Limb (tissue), 2 donors: ENCODE measurements around the gene PLD3.
"Not testable (repeated sequence)": the region's sequence is repeated elsewhere in the genome, so short reads cannot be mapped to it uniquely, and the experiment has no call there.

Experiments
- DNase-seq, 2 donors: peaks; one replicate each; pipeline ENCODE4 v3.0.0-alpha.2; 2016; ENCODE audit errors: extremely low spot score in 2 of 2

The PLD3 gene

DNA sequence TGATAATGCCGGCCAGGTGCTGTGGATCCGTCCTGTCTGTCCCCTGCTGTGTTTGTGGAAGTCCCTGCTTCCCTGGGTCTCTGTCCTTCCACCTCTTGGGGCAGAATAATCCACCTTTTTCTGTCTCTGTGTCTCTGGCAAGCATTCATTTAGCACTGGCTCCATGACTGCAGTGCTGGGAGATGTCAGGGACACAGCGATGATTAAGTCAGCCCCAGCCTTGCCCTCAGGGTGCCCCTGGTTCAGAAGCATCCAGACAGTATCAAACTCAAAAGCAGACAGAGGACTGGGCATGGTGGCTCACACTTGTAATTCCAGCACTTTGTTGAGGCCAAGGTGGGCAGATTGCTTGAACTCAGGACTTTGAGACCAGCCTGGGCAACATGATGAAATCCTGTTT is 40.0 kb downstream of the PLD3 start:
- no peak for DNase-seq

DNA sequence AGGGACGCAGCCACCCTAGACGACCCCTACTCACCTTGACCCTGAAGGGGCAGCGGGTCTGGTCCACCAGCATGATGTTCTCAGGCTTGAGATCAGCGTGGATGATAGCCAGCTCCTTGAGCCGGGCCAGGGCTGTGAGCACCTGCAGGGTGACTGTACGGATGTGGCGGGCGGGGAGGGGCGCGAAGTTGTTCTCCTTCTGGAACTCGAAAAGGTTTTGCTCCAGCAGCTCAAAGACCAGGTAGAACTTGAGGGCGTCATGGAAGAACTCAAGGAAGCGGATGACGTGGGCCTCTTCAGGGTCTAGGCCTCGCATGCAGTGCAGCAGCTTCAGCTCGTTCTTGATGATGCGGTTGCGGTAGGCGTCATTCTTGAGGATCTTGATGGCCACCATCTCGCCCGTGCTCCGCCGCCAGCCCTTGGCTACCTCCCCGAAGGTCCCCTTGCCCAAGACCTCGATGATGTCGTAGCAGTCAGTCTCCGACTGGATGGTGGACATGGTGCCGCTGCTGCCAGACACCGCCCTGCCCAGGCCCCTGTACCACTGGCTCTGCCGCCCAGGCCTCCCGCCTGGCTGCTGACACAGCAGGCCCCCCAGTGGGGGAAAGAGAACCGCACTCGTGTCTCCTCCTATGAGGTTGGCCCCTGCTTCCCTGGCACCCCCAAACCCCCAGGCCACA is 41.0 kb downstream of the PLD3 start:
- DNase-seq: no peak

DNA sequence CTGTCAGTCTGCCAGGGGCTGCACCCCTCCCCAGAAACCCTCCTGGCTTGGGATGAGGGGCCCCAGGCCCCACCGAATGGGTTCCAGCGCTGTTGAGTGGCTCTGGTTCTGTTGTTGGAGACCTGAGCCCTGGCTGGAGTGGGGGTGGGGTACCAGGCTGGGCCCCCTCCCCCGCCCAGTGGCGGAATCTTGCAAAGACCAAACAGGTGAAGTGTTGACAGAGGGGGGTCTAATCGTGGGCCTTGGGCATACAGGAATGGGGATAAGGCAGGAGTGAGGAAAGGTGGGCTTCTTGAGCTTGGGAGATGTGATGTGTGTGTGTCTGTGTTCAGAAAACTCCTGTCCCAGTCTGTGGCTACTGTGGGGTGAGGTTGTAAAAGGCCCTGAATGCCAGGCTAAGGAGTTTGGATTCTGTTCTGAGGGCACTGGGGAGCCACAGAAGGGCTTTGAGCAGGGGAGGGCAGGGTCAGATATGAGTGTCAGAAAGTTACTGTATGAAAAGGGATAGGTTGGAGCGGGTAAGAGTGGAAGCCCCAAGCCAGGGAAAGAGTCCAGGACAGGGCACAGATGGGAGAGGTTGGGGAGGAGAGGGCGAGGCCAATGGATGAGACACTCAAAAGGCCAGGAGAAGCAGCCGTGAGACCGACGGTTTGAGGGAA is 41.7 kb downstream of the PLD3 start, which contains the start of gene HIPK4:
HIPK4 (minus strand) TSS at position 98 of the 659 bp plus-strand sequence. CDS start 279 bp downstream, outside the sequence.
- no peak for DNase-seq

DNA sequence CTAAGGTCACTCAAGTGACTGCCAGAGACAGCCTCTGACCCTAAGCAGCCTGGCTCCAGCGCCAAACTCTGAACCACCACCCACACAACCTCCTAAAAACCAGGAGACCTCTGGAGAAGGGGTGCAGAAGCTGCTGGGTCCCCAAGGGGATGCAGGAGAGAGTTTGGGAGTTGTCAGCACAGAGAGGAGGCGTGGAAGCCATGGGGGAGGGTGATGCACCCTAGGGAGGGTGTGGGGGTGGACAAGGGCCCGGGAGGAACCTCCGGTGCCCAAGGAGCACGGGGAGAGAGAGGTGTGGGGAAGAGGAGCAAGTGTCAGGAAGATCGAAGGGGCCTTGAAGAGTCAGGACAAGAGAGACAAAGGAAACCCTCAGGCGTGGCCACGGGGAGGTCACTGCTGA is 43.6 kb downstream of the PLD3 start:
- no peak for DNase-seq

DNA sequence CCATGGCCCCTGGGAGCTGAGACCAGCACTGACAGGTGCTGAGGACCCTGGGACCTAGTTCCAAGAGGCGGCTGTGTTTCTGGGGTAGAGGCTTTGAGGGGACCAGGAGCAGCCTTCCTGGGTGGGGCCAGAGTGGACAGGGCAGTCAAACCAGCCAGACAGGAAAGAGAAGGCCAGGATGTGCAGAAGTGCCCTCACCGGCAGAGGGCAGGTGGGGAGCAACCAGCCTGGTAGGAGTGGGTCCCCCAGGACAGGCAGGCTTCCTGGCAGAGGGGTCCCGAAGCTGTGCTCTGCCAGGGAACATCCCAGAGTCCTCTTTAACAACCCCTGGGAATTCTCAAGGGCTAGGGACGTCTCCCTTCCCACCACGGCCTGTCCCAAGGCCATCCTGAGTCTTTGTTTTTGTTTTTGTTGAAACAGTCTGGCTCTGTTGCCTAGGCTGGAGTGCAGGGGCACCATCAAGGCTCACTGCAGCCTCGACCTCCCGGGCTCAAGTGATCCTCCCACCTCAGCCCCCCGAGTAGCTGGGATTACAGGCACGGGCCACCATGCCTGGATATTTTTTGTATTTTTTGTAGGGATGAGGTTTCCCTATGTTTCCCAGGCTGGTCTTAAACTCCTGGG is 44.5 kb downstream of the PLD3 start:
- DNase-seq: no peak

DNA sequence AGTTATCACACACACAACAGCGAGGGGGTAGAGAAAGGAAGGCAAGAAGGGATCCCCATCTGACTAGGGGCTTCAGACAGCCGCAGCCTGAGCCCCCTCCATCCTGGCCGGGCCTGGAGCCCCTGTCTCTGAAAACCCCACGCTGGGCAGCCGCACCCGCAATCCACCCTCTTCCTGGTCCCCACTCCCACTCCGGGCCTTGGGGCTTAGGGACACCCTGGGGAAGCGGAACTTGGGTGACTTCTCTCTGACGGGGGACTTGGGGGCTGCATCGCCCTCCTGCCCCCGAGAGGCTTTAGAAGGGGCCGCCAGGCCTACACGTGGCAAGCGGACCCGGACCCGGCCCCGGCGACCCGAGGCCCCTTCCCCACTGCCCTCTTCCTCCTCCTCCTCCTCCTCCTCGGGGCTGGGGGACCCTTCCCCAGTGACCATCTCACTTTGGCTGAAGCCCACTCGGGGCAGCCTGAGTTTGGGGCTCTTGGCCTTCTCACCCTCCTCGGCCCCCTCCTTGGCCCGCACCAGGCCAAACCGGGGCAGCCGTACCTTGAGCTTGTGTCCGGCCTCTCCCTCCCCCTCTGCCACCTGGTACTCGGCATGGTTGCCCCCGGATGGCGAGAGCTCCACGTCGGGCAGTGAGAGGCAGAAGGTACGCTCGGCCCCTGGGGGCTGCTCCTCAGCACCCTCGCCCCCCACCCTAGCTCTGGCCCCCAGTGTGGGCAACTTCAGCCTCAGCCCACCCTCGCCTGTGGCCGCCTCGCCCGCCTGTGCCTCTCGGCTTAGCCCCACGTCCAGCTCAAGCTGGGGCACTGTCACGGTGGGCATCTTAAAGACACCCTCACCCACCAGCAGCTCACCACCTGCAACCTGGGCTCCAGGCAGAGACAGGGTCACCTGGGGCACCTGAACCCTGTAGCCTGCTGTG is 45.7 kb downstream of the PLD3 start:
- DNase-seq: no peak

DNA sequence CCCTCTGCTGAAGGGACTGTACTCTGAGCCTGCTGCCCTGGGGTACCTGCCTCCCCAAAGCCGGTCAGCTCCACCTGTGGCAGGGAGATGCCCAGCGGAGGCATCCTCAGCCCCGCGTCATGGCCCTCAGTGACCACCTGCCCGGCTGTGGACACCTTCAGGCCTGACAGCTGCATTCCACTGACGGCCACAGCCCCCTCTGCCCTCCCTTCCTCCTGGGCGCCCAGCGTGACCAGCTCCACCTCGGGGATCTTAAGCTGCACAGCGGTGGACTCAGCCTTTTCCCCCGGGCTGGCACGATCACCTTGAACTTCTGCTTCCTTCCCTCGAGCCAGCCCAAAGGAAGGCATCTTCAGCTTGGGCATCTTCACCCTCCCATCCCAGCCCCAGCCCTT is 46.3 kb downstream of the PLD3 start:
- DNase-seq: no peak

DNA sequence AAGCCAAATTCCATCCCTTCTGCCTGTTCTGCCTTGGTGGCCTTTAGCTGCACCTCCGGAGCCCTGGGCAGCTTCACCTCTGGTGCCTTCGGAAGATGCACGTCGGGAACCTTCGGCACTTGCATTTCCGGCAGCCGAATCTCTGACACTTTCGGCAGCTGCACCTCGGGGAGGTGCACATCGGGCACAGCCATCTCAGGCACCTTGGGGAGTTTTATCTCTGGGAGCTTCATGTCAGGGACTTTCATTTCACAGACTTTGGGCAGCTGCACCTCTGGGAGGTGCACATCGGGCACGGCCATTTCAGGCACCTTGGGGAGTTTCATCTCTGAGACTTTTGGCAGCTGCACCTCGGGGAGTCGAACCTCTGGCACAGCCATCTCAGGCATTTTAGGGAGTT is 47.5 kb downstream of the PLD3 start:
- DNase-seq: no peak

DNA sequence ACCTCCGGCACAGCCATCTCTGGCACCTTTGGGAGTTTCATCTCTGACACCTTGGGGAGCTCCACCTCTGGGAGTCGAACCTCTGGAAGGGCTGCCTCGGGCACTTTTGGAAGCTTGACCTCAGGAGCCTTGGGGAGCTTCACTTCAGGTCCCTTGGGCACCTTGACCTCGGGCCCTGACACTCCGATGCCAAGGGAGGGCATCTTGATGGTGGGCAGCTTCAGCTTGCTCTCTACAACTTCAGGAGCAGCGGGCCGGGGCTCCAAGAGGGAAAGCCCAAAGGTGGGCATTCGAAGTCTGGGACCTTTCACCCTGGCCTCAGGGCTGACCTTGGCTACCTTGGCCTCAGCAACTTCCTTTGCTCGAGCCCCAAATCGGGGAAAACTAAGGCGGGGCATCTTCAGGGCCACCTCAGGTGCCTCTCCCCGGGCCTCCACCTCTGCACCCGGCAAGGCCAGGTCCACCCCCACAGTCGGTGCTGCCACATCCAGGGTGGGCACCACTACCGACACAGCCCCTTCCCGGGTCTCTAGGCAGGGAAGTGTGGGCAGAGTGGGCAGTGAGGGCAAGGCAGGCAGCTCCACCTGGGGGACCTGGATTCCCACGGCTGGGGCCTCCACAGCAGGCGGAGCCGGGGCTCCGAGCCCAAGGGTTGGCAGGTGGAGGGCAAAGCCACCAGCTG is 48.5 kb downstream of the PLD3 start:
- DNase-seq: no peak

DNA sequence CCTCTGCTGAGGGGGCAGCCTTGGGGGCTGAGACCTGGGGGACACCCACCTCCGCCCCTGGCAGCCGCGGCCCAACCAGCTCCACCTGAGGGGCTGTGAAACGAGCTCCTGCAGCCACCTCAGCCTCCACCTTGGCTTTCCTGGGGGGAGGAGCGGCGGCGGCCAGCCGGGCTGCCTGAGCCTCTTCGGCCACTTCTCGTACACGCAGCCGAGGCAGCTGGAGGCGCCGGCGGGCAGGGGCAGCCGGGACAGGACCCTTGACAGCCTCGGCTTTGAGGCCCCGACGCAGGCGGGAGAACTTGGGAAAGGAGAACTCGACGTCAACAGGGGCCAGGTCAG is 49.0 kb downstream of the PLD3 start:
- no peak for DNase-seq

DNA sequence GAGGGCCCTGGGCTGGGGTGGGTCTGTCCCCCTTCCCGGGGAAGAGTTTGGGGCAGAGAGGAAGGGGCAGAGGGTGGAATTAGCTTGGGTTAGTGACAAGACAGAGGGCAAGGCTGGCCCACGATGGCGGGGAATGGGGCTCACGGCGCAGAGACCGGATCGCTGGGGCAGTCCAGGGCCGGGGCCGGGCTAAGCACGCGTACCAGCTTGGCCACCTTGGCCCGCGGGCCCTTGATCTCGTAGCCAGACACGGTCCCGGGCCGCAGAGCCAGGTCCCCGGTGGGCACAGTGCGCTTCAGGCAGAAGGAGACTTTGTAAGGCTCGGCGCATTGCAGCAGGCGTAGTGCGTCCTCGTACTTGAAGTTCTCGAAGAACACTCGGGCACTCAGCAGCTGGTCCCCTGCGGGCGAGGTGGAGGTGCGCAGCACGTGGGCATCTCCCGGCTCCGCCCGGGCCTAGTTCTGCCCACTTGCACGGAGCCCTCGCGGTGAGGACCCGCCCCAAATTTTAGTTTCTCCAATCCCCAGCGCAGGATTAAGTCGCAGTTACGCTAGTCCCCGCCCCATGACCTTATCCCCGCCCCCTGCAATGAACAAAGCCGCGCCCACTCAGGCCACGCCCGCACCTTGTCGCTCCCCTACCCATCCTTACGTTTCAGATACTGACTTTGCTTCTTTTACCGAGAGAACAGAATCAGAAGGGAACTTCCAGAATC is 50.1 kb downstream of the PLD3 start:
- peak; percentile 43 to 72 for DNase-seq

DNA sequence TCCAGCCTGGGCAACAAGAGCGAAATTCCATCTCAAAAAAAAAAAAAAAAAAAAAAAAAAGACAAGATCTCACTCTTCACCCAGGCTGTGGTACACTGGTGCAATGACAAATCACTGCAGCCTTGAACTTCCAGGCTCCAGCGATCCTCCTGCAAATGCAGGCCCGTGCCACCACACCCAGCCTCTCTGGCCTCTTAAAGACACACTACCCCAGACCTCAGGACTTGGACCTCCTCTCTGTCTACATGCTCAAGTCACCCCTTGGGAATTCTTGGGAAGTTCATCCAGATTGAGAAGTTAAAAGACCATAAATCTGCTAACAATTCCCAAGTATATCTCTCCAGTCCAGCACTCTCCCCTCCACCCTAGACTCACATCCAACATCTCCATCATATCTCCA is 52.1 kb downstream of the PLD3 start:
- DNase-seq: no peak

DNA sequence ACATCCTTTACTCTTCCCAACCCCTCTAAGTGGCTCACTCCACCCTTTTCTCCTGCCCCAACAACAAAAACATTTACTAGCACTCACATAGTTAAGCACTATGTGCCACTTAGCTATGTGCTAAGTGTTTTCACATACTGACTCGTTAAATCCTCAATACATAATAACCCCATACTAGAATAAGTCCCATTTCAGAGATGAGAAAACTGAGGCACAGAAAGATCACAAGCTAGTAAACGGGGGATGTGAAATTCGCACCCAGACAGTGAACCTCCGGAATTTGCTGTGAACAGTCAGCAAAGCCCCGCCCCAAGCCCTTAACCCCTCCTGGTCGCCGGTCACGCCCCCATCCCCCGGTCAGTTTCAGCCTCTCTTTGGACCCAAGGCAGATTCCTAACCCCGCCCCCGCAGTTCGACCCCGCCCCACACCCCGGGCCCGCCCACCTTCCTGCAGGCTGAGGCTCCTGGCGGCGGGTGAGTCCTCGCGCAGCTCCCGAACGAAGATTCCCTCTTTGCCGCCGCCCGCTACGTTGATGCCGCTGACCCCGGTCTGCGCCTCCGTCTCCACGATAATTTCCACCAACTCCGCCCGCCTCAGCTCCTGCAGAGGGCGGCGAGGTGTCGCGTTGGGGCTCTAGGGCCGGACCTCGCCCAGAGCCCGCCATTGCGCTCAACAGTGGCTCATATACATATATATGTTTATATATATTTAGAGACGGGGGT is 54.9 kb downstream of the PLD3 start:
- DNase-seq: peak; percentile 71 to 93

DNA sequence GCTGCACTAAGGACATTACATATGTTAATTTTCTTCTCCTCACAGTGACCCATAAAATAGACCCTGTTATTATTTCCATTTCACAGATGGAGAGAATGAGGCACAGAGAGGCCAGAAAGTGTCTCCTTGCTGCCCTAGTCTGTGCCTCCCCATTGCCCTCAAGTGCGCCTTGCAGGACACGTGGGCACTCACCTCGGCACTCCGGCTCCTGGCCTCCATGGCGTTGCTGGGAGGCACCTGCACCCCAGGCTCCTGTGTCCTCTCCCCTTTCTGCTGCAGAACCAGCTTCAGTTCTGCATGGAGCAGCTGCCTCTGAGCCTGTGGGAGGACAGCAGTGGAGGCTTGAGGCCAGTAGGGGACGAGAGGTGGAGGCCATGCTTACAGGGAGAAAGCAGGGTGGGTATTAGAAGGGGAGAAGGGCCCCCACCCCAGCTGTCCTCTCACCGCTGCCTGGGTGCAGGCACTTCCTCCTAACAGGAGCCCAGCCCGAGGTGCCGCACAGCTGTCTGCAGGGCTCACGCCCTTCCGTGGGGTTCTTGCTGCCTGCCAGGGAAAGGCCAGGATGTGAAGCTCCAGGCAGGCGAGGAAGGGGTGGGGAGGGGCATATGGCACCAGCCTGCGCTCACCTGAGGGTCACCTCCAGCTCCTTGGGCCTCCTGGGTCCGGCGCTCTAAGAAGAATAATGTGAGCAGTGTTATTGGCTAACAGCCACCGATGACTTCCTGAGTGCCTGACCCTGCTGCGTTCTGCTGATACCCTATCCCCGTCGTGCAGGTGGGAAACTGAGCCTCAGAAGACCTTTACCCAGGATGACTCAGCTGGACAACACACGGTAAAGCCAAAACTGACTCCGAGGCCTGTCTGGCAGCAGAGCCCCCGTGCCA is 59.5 kb downstream of the PLD3 start:
- no peak for DNase-seq

DNA sequence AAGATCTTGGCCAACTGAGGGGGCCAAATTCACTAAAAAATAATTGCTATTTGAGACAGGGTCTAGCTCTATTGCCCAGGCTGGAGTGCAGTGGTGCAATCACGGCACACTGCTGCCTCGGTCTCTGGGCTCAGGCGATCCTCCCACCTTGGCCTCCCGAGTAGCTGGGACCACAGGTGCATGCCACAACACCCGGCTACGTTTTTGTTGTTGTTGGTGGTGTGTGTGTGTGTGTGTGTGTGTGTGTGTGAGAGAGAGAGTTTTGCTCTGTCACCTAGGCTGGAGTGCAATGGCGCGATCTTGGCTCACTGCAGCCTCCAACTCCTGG is 60.1 kb downstream of the PLD3 start:
- DNase-seq: not testable (repeated sequence)

DNA sequence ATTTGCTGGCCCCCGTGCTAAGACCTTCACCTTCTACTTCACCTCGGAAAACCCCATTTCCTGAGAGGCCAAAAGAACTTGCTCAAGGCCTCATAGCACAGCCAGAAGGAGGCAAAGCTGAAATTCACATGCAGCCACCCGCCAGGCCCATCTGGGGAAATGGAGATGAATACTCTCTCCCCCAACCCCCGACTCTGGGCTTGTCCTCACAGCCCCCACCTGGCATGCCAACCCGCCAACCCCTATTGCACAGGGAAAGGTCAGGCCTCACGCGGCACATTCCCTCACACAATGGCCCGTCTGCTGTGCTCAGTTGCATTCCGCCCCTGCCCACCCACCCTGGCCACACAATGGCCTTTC is 61.5 kb downstream of the PLD3 start:
- DNase-seq: no peak

DNA sequence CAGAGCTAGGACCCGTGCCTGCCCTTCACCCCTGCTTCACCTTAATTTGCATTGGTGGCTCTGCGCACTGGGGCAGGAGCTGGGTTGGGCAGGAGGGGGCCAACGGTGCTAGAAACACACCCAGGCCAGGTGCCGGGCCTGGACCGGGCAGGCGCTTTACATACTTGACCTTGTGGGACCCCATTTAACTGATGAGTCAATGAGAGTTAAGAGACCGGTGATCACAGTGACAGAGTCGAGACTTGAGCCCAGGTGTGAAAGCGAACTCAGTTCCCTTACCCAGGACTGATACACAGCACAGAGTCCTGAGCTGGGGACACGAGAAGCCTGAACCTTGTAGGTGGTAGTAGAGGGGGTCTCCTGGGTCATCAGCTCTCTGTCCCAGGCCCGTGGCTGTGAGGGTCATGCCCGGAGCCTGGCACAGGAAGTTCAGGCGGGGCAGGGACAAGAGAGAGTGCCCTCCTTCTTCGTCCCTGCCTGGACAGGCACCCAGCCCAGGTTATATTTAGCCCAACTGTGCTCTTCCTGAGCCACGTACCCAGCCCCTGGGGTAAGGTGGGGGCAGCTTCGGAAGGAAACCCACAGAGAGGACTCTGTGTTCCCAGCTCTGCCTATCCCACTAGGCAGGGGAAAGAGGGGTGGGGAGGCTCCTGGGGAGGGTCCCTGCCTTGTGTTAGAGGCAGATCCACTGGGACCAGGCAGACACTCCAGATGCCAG is 62.8 kb downstream of the PLD3 start:
- DNase-seq: no peak

DNA sequence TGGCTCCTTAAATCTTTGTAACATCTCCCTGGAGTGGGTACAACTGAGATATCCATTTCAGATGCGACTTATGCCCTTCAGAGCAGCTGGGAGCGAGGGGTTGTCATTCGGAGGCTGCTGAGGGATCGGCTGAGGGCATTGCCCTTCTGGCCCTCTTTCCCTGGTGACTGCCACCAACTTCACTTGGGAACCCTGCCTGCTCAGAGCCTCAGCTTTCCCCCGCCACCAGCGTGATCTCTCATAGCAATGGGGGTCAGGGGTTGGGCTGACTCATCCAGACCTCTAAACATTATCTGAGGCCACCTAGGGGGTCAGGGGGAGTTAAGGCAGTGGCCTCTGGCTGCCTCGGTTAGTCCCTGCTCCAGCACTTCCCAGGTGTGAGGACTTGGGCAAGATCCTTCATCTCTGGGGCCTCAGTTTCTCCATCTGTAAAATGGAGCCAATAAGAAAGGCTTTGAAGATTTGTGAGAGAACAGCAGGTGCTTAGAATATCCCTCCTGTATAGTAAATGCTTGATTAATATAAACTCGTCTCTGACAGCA is 63.5 kb downstream of the PLD3 start:
- DNase-seq: no peak
